ENCODE results near the gene METTL4.

The METTL4 gene

GRCh38 chr18:2518473-2518872 lies 52.8 kb downstream of the METTL4 start:
- ChIA-PET CTCF (interaction anchor here (0.6 kb wide), 1 partner anchor 15 kb away, joined by 3 read pairs; no protein-coding TSS in a partner anchor), POLR2A (no interaction called here)
- no peak for DNase-seq (ENCODE audit: extremely low spot score)
- TF ChIP-seq ARNT (IDR thresholded peaks at IDR 0.05) (no peak), LEF1 (IDR thresholded peaks at IDR 0.05; ENCODE audit: borderline replicate concordance) (no peak), CTBP1 (IDR thresholded peaks at IDR 0.05; ENCODE audit: borderline replicate concordance) (no peak), FOXK2 (IDR thresholded peaks at IDR 0.05) (no peak), NFRKB (IDR thresholded peaks at IDR 0.05) (no peak), SUZ12 (IDR thresholded peaks at IDR 0.05) (no peak), SP1 (IDR thresholded peaks at IDR 0.05) (no peak)

DNA sequence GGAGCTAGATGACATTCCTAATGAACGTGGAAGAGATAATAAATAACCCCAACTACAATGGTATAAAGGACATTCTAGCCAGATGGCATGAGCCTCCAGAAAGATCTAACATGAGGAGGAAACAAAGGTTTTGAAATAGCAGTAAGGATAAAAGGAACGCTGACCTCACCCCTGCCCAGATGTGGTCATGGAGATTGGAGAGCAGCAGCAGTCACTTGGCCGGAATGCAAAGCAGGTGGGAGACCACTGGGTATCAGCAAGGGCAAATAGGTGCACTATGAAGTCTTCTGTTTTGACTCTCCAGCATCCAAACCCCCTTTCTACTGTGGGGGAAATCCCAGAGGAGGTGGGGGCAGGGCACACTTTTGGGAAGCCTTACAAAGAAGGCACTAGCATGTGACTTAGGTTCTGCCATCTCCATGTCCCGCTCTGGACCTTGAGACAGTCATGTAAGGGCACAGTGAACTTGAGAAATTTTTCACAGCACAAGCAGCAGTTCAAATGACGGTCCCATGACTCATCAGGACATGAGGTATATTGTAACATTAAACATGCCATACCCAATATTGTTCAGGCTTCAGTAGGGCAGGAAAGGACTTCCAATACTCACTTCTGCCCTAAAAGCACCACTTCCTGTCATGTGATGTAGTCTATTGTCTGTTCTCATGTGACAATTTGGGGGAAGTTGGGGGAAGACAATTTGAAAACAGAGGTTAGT lies 55.2 kb downstream of the METTL4 start:
- ChIA-PET POLR2A (no interaction called here), CTCF (interaction anchor here (0.6 kb wide), 1 partner anchor 42 kb away, joined by 3 read pairs; no protein-coding TSS in a partner anchor)
- TF ChIP-seq ZNF384 (IDR thresholded peaks at IDR 0.05) (no peak), LEF1 (IDR thresholded peaks at IDR 0.05; ENCODE audit: borderline replicate concordance) (no peak), FOXK2 (IDR thresholded peaks at IDR 0.05) (no peak), ARNT (IDR thresholded peaks at IDR 0.05) (no peak), ELF4 (IDR thresholded peaks at IDR 0.05) (no peak), TARDBP (IDR thresholded peaks at IDR 0.05) (no peak), HDGF (IDR thresholded peaks at IDR 0.05; ENCODE audit: borderline replicate concordance) (no peak), FOXM1 (IDR thresholded peaks at IDR 0.05; ENCODE audit: borderline replicate concordance) (no peak), SUZ12 (IDR thresholded peaks at IDR 0.05) (no peak), FOXA1 (IDR thresholded peaks at IDR 0.05) (no peak), L3MBTL2 (conservative IDR thresholded peaks at IDR 0.05) (no peak), BHLHE40 (IDR thresholded peaks at IDR 0.05; ENCODE audit: borderline replicate concordance) (no peak), NFRKB (IDR thresholded peaks at IDR 0.05) (no peak), SP1 (IDR thresholded peaks at IDR 0.05) (no peak), CTBP1 (IDR thresholded peaks at IDR 0.05; ENCODE audit: borderline replicate concordance) (no peak)
- TF ChIP-seq, protein P1, sequence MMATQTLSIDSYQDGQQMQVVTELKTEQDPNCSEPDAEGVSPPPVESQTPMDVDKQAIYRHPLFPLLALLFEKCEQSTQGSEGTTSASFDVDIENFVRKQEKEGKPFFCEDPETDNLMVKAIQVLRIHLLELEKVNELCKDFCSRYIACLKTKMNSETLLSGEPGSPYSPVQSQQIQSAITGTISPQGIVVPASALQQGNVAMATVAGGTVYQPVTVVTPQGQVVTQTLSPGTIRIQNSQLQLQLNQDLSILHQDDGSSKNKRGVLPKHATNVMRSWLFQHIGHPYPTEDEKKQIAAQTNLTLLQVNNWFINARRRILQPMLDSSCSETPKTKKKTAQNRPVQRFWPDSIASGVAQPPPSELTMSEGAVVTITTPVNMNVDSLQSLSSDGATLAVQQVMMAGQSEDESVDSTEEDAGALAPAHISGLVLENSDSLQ (IDR thresholded peaks at IDR 0.05), result no peak
- DNase-seq (ENCODE audit: extremely low spot score), result no peak

DNA sequence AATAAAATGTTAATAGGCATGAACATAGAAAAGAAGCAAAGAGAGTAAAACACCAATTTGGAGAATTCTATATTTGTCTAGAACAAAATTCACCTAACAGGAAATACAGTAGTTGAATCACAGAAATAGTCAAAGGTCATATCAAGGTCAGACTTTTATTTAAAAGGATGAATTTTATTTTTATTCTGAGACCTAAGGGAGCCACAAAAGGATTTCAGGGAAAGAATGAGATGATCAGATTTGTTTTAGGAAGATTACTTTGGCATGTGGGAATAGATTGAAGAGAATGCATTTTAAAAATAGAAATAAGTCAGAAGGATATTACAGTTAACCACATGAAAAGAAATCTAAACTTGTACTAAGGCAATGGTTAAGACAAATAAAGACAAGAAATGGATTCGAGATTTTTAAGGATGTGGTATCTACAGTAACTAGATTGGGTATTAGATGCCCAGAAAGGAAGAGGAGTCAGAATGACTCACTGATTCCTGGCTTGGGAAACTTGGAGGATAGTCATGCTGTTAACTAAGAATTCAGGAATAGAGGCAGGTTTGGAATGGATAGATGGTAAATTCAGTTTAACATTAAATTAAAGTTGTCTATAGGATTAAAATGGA lies 56.0 kb downstream of the METTL4 start:
- POLR2A ChIA-PET, result no interaction called here
- TF ChIP-seq HDGF (IDR thresholded peaks at IDR 0.05; ENCODE audit: borderline replicate concordance) (no peak), ELF4 (IDR thresholded peaks at IDR 0.05) (no peak), NFRKB (IDR thresholded peaks at IDR 0.05) (no peak), ZNF384 (IDR thresholded peaks at IDR 0.05) (no peak), TARDBP (IDR thresholded peaks at IDR 0.05) (no peak), SUZ12 (IDR thresholded peaks at IDR 0.05) (no peak), SP1 (IDR thresholded peaks at IDR 0.05) (no peak), FOXA1 (IDR thresholded peaks at IDR 0.05) (no peak), LEF1 (IDR thresholded peaks at IDR 0.05; ENCODE audit: borderline replicate concordance) (no peak), ARNT (IDR thresholded peaks at IDR 0.05) (no peak), FOXM1 (IDR thresholded peaks at IDR 0.05; ENCODE audit: borderline replicate concordance) (no peak), CTBP1 (IDR thresholded peaks at IDR 0.05; ENCODE audit: borderline replicate concordance) (no peak), FOXK2 (IDR thresholded peaks at IDR 0.05) (no peak), BHLHE40 (IDR thresholded peaks at IDR 0.05; ENCODE audit: borderline replicate concordance) (no peak), L3MBTL2 (conservative IDR thresholded peaks at IDR 0.05) (no peak)
- TF ChIP-seq, protein P1 (IDR thresholded peaks at IDR 0.05), result no peak
- CTCF ChIA-PET, result no interaction called here
- no peak for DNase-seq (ENCODE audit: extremely low spot score)

- TF ChIP-seq TARDBP (IDR thresholded peaks at IDR 0.05) (no peak), LEF1 (IDR thresholded peaks at IDR 0.05; ENCODE audit: borderline replicate concordance) (no peak), FOXK2 (IDR thresholded peaks at IDR 0.05) (no peak), NFRKB (IDR thresholded peaks at IDR 0.05) (no peak), FOXA1 (IDR thresholded peaks at IDR 0.05) (no peak)
- POLR2A ChIA-PET, result no interaction called here
- DNase-seq (ENCODE audit: extremely low spot score), result no peak
- CTCF ChIA-PET, result interaction anchor here (0.6 to 0.7 kb wide), 2 partner anchors 273 to 407 kb away, joined by 4 to 9 read pairs; no protein-coding TSS in a partner anchor
These were observed 57.7 kb downstream of the METTL4 start for GRCh38 chr18:2513616-2514015.

DNA sequence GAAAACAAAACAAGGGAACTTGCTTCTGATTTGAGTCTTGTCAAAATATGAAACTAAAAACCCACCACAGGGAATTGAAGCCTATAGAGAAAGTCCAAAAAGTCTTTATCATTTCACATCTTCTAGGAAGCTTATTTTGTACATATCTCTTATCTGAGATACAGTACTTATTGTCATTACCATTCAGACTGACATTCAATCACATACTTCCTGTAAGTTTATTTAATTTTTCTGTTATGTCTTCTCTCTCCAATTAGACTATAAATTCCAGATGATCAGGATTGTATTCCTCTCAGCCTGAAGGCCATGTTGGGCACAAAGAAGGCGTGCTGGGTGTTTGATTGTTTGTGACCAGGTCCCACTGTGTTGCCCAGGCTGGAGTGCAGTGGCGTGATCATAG lies 59.2 kb downstream of the METTL4 start:
- ChIA-PET POLR2A (no interaction called here), CTCF (interaction anchor here (1.0 kb wide), 1 partner anchor 9 kb away, joined by 3 read pairs; no protein-coding TSS in a partner anchor)
- DNase-seq (ENCODE audit: extremely low spot score), result no peak
- TF ChIP-seq ARNT (IDR thresholded peaks at IDR 0.05) (no peak), FOXM1 (IDR thresholded peaks at IDR 0.05; ENCODE audit: borderline replicate concordance) (no peak), LEF1 (IDR thresholded peaks at IDR 0.05; ENCODE audit: borderline replicate concordance) (no peak), SP1 (IDR thresholded peaks at IDR 0.05) (no peak), BHLHE40 (IDR thresholded peaks at IDR 0.05; ENCODE audit: borderline replicate concordance) (no peak), CTBP1 (IDR thresholded peaks at IDR 0.05; ENCODE audit: borderline replicate concordance) (no peak), ZNF384 (IDR thresholded peaks at IDR 0.05) (no peak), ELF4 (IDR thresholded peaks at IDR 0.05) (no peak), FOXK2 (IDR thresholded peaks at IDR 0.05) (no peak), L3MBTL2 (conservative IDR thresholded peaks at IDR 0.05) (no peak), TARDBP (IDR thresholded peaks at IDR 0.05) (no peak), SUZ12 (IDR thresholded peaks at IDR 0.05) (no peak), HDGF (IDR thresholded peaks at IDR 0.05; ENCODE audit: borderline replicate concordance) (no peak), NFRKB (IDR thresholded peaks at IDR 0.05) (no peak), FOXA1 (IDR thresholded peaks at IDR 0.05) (no peak)
- TF ChIP-seq, protein P1 (IDR thresholded peaks at IDR 0.05), result no peak
